ENCODE results near the gene RETREG1.

- TF ChIP-seq ZBTB21 (tag by site-specific recombination; IDR thresholded peaks at IDR 0.05): no peak
- TF ChIP-seq ZNF169 (tag by site-specific recombination; IDR thresholded peaks at IDR 0.05): no peak
- no peak for TF ChIP-seq ZNF433 (tag by site-specific recombination; IDR thresholded peaks at IDR 0.05; ENCODE audit: low read depth)
- no peak for TF ChIP-seq ZNF704 (tag by site-specific recombination; IDR thresholded peaks at IDR 0.05)
Observed at GRCh38 chr5:16457853-16458252, 158.9 kb downstream of the RETREG1 start.
